Measurements from ENCODE around the gene FASN.
"Not testable (repeated sequence)": the region's sequence is repeated elsewhere in the genome, so short reads cannot be mapped to it uniquely, and the experiment has no call there.

FASN gene

DNA sequence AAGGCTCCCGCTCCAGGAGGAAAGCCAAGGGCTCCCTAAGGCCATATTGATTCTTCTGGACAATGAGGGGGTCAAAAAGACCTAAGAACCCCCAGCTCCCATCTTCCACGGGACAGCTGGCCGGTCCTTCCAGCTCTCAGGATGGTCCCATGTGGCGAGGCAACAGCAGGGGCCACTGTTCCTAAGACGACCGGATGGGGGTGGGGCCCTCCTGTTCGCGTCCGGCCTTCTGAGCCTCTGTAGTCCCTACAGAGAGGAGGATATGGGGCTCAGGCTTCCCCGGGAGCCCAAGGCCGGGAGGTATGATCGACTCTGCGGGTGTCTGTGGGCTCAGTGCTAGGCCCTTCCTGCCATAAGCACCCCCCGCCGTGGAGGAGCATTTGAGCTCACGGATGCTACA lies 54.5 kb downstream of the FASN start:
- DNase-seq (ENCODE audit: low read depth, low spot score), result no peak

GRCh38 chr17:82042649-82043048 lies 55.4 kb downstream of the FASN start:
- DNase-seq (ENCODE audit: low read depth, low spot score), result no peak

- no peak for DNase-seq (ENCODE audit: low read depth, low spot score)
These were observed 56.8 kb downstream of the FASN start for GRCh38 chr17:82041144-82041814.

DNA sequence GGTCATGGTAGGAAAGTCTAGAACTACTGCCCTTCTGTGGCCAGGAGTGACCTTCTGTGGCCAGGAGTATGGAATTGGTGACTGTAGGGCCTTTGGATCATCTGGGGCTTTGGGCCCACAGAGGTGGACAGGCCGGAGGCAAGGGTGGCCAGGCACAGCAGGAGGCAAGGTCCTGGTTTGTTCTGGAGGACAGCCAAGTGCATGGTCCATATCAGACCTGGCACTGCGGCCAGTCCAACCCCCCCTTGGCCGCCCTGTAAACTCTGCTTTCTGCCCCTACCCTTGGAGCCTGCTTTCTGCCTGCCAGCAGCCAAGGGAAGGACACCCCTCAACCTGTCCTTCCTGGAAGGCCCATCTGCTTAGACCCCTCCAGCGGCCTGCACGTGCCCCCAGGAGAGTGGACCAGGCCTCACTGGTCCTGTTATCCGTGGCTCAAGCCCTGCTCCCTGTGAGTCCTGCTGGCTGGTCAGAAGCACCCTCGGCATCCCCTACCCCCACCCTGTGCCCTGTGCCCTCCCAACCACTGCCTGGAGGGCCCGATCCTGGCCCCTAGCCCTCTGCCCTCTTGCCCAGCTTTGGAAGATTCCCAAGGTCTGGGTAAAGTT lies 58.2 kb downstream of the FASN start:
- DNase-seq (ENCODE audit: low read depth, low spot score), result no peak

- not testable (repeated sequence) for DNase-seq (ENCODE audit: low read depth, low spot score)
These were observed 59.1 kb downstream of the FASN start for GRCh38 chr17:82038796-82039409.

- no peak for DNase-seq (ENCODE audit: low read depth, low spot score)
These were observed 60.2 kb downstream of the FASN start for GRCh38 chr17:82037889-82038195.

DNA sequence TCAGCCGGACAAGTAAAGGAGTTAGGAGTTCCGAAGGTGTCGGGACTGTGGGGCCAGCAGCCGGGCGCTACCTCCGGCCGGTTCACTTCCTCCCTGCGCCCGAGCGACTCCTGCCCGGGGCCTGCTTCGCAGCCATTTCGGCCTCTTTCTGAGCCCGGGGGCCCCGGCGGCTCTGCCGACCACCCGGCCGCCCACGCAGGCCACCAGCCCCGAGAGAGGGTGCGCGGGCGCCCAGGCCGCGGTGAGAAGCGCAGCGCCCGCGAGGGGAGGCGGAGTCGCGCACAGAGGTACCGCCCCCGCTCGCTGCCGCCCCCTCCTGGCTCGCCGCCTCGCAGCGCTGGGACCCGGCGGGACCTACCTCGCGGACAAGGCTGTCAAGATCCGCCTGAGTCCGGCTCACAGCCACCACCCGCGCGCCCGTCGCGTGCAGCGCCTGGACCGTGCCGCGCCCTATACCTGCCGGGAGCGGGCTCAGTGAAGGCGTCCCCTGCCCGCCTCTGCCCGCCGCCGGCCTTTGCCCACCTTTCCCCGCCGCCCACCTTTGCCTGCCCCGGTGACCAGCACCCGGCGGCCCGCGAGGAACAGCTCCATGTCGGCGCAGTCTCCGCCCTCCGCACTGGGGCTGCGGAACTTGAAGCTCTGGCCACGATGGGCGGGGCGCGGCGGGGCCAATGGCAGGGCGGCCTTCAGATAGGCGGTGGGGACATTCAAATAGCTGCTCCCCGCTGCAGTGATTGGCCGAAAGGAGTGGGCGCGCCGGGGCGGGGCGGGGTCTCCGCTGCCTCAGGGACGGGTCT lies 60.7 kb downstream of the FASN start, which contains the start of gene DCXR:
Gene DCXR, minus strand, starts transcription at position 606 of the 797 bp plus-strand sequence. Its CDS starts 15 bp downstream, at position 591.
- DNase-seq (ENCODE audit: low read depth, low spot score), result peak; percentile 99

DNA sequence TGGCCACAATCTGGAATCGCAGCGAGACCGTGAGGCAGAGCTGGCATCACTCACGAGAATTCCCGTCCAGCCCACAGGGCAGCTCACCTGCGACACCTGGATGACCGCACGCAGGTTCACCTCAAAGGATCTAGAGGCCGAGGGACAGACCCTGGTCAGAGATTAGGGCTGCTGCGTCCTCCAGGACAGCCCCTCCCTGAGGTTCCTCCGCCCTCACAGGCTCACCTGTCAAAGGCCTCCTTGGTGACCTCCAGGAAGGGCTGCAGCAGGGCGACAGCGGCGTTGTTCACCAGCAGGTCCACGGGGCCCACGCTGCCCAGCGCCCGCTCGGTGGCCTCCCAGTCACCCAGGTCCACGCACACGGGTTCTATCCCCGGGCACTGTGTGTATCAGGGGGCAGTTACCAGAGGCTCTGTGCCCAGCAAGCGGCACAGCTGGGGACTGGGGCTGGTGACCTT lies 61.4 kb downstream of the FASN start:
- no peak for DNase-seq (ENCODE audit: low read depth, low spot score)

GRCh38 chr17:82035956-82036633 lies 61.9 kb downstream of the FASN start:
- no peak for DNase-seq (ENCODE audit: low read depth, low spot score)

DNA sequence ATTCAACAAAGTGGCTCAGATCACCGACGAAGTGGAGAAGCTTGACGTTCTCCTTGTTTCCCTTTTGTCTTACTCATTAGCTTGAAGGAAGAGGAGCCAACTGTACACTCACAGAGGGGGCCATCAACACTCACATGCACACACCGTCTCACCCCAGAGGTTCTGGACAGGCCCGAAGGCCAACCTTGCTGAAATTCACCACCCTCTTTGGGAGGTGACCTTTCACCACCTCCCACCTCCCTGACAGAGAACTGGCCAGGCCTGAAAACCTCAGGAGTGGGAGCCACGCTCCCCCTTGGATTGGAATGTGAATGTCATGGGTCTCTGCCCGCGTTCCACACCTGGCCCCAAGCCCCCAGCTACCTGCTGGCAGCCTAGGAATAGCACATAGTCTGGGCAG lies 62.5 kb downstream of the FASN start:
- no peak for DNase-seq (ENCODE audit: low read depth, low spot score)

DNA sequence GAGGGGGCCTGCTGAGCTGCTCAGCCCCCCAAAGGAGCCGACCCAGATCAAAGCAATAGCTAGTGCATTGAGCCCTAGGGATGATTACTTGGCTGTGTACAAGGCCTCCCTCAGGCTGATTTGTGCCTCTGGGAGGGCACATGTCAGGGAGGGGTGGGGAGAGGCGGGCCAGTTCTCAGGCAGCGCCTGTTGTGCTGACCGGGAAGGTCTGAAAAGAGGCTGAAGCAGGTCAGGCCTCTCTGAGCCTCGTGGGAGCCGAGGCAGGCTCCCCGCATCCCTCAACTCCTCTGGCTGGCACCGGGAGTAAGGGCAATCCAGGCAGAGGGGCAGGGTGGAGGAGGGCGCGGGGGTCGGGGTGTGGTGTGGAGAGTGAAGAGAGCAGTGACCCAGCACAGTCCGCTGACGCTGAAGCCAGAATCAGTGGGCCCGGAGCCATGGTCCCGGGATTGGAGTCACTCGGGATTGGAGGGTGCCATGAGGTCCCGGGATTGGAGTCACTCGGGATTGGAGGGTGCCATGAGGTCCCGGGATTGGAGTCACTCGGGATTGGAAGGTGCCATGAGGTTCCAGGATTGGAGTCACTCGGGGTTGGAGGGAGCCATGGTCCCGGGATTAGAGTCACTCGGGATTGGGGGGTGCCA lies 63.5 kb downstream of the FASN start:
- peak; percentile 75 for DNase-seq (ENCODE audit: low read depth, low spot score)

DNA sequence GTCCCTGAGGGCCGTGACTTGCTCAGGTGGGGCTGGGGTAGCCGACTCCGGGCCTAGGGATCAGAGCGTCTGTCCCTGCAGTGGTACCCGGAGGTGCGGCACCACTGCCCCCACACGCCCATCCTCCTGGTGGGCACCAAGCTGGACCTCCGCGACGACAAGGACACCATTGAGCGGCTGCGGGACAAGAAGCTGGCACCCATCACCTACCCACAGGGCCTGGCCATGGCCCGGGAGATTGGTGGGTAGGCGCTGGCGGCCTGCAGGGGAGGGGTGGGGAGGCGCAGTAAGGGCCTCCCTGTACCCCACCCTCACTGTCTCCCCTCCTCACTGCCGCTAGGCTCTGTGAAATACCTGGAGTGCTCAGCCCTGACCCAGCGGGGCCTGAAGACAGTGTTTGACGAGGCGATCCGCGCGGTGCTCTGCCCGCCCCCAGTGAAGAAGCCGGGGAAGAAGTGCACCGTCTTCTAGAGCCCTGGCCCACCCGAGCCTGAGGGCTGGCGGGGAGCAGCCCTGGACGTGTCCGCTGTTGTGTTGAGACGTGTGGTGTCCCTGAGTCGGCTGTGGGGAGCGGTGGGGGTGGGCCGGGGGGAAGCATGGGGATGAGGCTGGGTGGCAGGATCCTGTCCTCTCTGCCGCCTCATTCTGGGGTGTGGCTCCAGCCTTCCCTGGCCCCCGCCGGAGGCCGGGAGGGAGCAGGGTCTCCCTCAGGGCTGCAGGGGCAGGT lies 64.5 kb downstream of the FASN start:
- DNase-seq (ENCODE audit: low read depth, low spot score), result no peak

DNA sequence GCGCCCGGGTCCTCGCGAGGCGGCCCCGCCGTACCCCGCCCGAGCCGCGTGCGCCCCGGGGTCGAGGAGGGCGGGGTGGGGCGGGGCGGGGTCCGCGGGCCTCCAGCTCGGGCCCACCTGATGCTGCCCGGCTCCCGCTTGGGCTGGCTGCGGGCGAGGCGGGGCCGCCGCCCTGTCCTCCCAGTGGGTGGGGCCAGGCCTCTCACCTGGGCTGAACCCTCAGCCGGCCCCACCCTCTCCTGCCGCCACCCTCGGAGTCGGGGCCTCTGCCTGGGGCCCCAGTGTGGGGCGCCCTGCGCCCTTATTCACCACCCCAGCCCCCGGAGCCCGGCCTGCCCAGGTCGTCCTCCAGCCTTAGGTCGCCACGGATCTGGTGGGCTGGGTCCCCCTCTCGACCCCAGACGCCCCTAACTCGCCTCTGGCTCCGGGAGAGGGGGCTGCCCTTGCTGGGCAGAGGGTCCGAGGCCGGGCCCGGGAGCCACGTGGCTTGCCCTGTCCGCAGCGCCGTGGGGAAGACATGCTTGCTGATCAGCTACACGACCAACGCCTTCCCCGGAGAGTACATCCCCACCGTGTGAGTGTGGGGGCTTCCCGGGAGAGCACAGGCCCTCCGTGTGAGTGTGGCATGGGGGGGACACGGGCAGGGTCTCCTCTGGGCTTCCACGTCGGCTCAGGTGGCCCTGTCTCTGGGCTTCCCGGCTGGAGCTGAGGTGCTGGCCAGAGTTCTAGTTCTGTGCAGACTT lies 66.0 kb downstream of the FASN start:
- no peak for DNase-seq (ENCODE audit: low read depth, low spot score)

DNA sequence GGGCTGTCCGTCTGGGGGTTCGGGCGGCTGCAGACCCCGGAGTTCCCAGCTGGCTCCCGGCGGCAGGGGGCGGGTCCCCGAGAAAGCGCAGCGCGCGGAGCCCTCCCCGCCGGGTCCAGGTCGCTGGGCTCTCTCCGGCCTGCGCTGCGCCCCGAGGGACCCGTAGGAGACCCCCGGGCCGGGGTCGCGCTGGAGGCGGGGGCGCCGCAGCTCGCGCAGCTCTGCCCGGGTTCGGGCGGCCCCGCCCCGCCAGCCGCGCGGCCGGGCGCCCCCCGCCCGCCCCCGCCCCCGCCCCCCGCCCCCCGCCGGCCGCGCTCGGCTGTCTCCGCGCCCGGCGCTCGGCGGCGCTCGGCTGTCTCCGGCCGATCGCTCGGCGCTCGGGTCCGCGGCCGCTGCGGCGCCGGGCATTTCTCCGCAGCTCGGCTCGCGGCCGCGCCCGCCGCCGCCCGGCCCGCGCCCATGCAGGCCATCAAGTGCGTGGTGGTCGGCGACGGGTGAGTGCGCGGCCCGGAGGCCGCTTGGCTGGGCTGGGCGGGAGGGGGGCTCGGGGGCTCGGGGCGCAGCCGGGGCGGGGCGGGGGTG lies 66.6 kb downstream of the FASN start, which contains the start of gene RAC3:
Gene RAC3, plus strand, starts transcription at position 376 of the 582 bp plus-strand sequence. Its CDS starts 84 bp downstream, at position 460.
- no peak for DNase-seq (ENCODE audit: low read depth, low spot score)

DNA sequence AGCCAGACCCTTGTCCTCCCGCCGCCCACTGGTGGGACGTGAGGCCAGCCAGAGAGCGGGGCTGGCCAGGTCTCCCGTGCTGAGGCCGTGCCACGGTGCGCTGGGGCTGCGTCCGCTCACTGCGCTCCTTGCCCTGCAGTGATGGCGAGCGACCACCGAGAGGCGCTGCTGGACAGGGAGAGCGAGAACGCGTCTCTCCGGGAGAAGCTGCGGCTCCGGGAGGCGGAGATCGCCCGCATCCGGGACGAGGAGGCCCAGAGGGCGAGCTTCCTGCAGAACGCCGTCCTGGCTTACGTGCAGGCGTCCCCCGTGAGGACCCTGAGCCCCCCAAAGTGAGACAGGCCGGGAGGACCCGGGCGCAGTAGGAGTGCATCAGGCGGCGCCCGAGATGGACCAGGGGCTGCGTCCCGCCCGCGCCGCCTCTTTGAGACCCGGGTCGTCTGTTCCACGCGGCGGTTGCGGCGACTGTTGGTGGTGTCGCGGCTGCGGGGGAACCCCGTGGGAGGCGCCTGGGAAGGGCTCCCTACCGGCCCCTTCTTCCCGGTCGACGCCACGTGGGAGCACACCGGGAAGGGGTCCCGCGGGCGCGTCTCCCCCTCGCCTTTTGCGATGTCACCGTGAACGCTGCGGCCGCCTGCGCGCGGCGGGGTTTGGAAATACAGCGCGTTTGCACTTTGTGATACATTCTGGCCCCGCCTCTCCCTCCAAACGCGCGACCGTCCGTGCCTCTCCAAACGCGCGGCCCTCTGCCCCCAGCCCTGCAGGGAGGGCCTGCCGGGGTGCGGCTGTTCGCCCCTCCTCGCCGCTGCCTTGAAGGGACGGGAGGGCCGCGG lies 67.3 kb downstream of the FASN start:
- DNase-seq (ENCODE audit: low read depth, low spot score), result peak; percentile 92

GRCh38 chr17:82029990-82030469 lies 68.0 kb downstream of the FASN start:
- no peak for DNase-seq (ENCODE audit: low read depth, low spot score)

DNA sequence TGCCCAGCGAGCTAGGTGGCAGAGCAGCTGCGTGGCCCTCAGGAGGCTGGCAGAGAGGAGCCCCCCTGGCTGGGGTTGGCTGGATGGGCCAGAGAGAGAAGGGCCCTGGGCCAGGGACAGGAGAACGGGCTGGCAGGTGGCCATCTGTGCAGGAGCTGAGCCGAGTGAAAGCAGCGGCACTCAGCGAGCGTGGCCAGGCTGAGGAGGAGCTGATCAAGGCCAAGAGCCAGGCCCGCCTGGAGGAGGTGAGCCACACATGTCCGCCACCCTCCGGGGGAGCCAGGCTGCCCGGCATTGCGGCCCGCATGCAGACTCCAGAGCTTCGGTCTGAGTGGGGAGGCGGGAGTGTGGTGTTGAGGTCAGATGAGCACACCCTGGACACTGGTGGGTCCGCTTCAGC lies 68.6 kb downstream of the FASN start:
- no peak for DNase-seq (ENCODE audit: low read depth, low spot score)

GRCh38 chr17:82028966-82029365 lies 69.1 kb downstream of the FASN start:
- DNase-seq (ENCODE audit: low read depth, low spot score), result no peak

Data from ELF-1 (cell line).